Astrocyte of the spinal cord (primary cell): ENCODE results near the gene THBS2.
"Not testable (repeated sequence)": the region's sequence is repeated elsewhere in the genome, so short reads cannot be mapped to it uniquely, and the experiment has no call there.

Experiments
- DNase-seq: peaks from one replicate; pipeline ENCODE4 v3.0.0; 2011; ENCODE audit warnings: low read depth, low spot score
- H3K4me3 ChIP-seq: 2 replicates; pipeline ENCODE4 v1.5.1; 2011; ENCODE audit warnings: low read depth, mild to moderate bottlenecking, low read length, moderate library complexity
- CTCF ChIP-seq: IDR thresholded peaks from 2 replicates; pipeline ENCODE4 v1.5.1; 2012; ENCODE audit warnings: low read depth, mild to moderate bottlenecking, low read length, inconsistent platforms
- in situ Hi-C: cut with HindIII; loops from 2 replicates; pipeline ENCODE4 v1.10.0; 2017; ENCODE audit warnings: low sequenced_read_pairs

The THBS2 gene

DNA sequence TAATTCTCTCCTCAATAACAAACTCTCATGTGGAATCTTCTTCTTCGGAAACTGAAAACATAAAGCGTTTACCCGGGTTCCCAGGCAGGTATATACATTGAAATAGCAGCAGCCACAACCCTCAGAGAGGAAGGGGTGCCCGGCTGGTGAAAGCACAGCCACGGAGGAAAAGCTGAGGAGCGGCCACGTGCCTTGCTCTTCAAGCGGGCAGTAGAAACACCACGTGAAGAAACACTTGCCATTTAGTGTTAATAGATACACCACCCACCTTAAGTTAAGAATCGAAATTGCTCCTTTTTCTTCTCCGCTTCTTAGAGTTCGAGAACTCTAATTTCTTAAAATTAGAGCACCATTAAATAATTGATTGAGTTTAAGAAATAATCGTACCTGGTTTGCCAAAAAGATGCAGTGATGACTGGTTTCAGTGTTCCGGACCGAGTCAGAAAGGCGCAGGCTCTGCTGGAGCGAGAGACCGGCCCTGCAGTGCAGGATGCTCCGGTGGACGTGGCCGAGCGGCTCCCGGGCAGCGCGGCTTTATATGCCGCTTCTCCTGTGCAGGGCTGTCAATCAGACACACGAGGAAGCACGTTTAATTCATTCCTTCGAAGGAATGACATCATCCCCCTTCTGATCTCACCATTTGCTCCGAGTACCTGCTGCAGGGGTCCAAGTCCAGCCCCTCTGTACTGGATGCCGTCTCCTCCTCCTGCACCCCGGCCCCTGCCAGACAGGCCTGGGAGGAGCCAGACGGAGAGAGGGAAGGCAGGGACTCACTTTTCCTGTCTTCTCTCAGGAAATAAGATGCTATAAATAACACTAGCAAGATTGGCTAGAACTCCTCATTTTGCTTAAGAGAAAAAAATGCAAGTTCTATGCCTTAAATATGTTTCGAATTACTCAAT is at the start of gene THBS2:
Gene THBS2 (minus strand): TSS at position 510 of the 902 bp plus-strand sequence. CDS start 3,062 bp downstream, outside the sequence.
- peak within 1 kb of the TSS; percentile 53 for H3K4me3 ChIP-seq
- in situ Hi-C loops: no loop called here
- peak; percentile 89 for DNase-seq
- no peak for TF ChIP-seq CTCF

DNA sequence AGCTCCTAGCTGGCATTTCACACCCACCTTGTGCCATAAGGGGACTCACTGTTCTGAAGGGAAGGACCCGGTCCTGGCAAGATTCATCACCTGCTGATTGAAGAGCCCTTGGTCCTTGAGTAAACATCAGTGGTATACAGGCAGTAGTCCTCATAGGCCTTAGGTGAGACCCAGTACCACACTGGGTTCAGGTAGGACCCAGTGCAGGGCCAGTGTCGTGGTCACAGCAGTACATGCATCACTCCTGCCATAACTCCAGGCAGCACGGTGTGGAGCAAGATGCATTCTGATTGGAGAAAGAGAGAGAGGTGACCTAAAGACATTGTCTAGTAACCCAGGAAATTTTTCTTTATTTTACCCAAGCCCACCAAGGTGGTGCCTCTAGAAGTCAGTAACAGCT is 49.1 kb upstream of the THBS2 start:
- H3K4me3 ChIP-seq: no peak overlapping the region
- no peak for DNase-seq
- in situ Hi-C loops: no loop called here
- no peak for TF ChIP-seq CTCF

- TF ChIP-seq CTCF: no peak
- H3K4me3 ChIP-seq: no peak overlapping the region
- in situ Hi-C loops: no loop called here
- DNase-seq: no peak
These were observed 48.6 kb upstream of the THBS2 start for GRCh38 chr6:169302255-169302654.

DNA sequence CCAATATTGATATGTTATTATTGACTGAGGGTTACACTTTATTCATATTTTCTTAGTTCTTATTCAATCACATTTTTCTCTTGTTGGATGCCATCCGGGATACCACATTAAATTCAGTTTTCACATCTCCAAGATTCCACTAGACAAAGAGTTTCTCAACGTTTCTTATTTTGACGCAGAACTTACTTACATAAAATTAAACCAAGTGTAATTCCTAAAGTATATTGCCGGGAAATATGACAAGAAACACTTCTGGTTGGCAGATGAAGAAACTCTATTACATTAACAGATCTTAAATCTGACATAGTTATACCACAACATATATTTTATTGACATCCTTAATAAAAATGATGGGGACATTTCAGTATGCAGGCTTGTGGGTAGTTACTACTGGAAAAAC is 47.3 kb upstream of the THBS2 start:
- in situ Hi-C loops: no loop called here
- no peak for DNase-seq
- no peak for TF ChIP-seq CTCF
- no peak overlapping the region for H3K4me3 ChIP-seq

DNA sequence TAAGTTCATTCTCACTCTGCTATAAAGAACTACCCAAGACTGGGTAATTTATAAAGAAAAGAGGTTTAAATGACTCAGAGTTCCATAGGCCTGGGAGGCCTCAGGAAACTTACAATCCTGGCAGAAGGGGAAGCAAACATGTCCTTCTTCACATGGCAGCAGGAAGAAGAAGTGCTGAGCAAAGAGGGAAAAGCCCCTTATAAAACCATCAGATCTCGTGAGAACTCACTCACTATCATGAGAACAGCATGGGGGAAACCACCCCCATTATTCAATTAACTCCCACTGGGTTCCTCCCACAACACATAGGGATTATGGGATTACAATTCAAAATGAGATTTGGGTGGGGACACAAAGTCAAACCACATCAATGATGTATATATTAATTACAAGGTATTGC is 45.0 kb upstream of the THBS2 start:
- H3K4me3 ChIP-seq, DNase-seq, in situ Hi-C loops: not testable (repeated sequence)

DNA sequence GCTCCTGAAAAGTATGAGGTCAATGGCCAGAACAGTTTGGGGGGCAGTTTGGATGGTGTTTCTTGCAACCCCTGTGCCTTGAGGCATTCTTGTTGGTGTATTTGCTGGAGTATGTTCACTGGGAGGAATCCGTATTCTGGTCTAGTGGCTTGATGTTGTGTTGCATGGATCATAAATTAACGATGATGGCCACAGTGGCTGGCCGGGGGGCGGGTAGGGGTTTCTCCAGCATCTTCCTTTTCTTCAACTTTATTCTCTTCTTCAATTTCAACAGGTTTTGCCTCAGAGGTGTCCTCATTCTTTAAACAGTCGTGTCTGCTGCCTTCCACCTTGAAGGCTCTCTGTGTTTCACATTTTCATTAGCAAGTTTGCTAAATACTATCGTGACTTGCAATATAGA is 43.0 kb upstream of the THBS2 start:
- DNase-seq: no peak
- TF ChIP-seq CTCF: no peak
- in situ Hi-C loops: no loop called here
- no peak overlapping the region for H3K4me3 ChIP-seq

DNA sequence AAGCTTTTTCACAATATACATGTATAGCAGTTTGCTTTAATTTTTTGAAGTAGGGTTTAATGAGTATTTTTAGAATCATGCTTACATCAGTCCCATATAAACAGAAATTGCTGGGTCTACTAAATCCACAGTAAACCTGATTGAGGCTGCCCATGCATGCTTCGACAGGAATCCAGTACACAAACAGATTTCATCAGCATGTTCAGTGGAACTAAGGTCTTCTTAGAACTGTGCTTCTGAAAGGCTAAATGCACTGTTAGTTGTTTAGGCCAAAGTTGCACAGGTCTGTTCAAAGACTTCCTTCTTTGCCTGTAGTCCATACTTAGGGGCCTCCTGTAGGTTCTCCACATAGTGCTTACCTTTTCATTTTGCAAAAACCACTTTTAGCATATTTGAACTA is 42.5 kb upstream of the THBS2 start:
- no peak for TF ChIP-seq CTCF
- in situ Hi-C loops: no loop called here
- no peak for DNase-seq
- H3K4me3 ChIP-seq: no peak overlapping the region
